NT2/D1 (cell line): ENCODE results near the gene FAM187B.

Experiments used
- SUZ12 ChIP-seq: IDR thresholded peaks from 2 replicates; pipeline ENCODE4 v1.6.1; 2011; ENCODE audit not compliant: insufficient read length, insufficient read depth; ENCODE audit errors: extremely low read depth
- ZNF274 ChIP-seq: IDR thresholded peaks from 2 replicates; pipeline ENCODE4 v1.6.1; 2011; ENCODE audit warnings: mild to moderate bottlenecking, low read depth, low read length

DNA sequence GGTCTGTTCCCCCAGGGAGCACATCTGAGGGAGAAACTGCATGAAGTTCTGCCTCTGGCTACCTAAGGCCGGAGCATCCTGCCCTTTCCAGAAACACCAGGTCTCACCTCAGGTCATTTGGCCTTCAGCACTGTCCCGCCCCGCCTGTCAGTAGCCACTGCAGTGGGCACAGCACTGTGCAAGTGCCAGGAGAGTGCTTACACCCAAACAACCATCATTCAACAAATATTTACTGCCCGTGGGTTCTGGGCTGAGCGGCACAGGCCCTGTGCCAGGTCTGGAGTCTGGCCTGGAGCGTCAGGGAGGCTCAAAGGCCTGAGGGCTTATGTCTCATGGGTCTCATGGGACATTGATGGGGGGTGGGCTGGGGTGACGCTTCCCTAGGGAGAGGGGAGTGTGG is 43.0 kb upstream of the FAM187B start:
- TF ChIP-seq ZNF274 (no peak), SUZ12 (no peak)
